Brain microvascular endothelial cell (primary cell): Measurements from ENCODE around the gene VAX1.
"Not testable (repeated sequence)": the region's sequence is repeated elsewhere in the genome, so short reads cannot be mapped to it uniquely, and the experiment has no call there.

Source experiments
- DNase-seq: peaks from one replicate; pipeline ENCODE4 v3.0.0-alpha.2; 2020
- H3K27ac ChIP-seq: fragments of 250-450 bp; sonication (Bioruptor Pico); 2 replicates; pipeline ENCODE4 v1.5.1; 2020; ENCODE audit warnings: mild to moderate bottlenecking, moderate library complexity
- H3K27me3 ChIP-seq: fragments of 250-450 bp; sonication (Bioruptor Pico); replicated peaks from 2 replicates; pipeline ENCODE4 v1.5.1; 2020; ENCODE audit warnings: mild to moderate bottlenecking
- H3K36me3 ChIP-seq: fragments of 250-450 bp; sonication (Bioruptor Pico); replicated peaks from 2 replicates; pipeline ENCODE4 v1.5.1; 2020; ENCODE audit warnings: mild to moderate bottlenecking
- H3K4me3 ChIP-seq: 2 replicates; pipeline ENCODE4 v1.5.1; 2011; ENCODE audit warnings: low read depth, mild to moderate bottlenecking, control low read depth, low read length, moderate library complexity
- CTCF ChIP-seq: IDR thresholded peaks from 2 replicates; pipeline ENCODE4 v1.5.1; 2011; ENCODE audit warnings: low read depth, mild to moderate bottlenecking, moderate library complexity, low read length, control low read depth, inconsistent platforms; ENCODE audit errors: missing control alignments
- in situ Hi-C: cut with HindIII; loops from 2 replicates; pipeline ENCODE4 v1.10.0; 2017; ENCODE audit warnings: low sequenced_read_pairs, low pct_ligation_motif_present

Gene VAX1

GRCh38 chr10:117137911-117138642 is at the start of gene VAX1:
TSS of gene VAX1 (minus strand) at chr10:117138270. CDS start at chr10:117138056, 214 bp downstream.
- DNase-seq, result no peak
- Histone ChIP-seq H3K4me3 (peak within 1 kb of the TSS; percentile 30), H3K27ac (no peak within 1 kb of the TSS), H3K27me3 (peaks cover 75% of the 10 kb centered on the region), H3K36me3 (no peaks in the 10 kb centered on the region)
- TF ChIP-seq CTCF, result no peak
- in situ Hi-C loops, result no loop called here

- H3K27ac ChIP-seq, result no peak overlapping the region
- no peak overlapping the region for H3K4me3 ChIP-seq
- in situ Hi-C loops, result no loop called here
- H3K36me3 ChIP-seq, result no peaks in the 10 kb centered on the region
- no peak for DNase-seq
- H3K27me3 ChIP-seq, result no peaks in the 10 kb centered on the region
- TF ChIP-seq CTCF, result no peak
Measured at GRCh38 chr10:117186832-117187615, 49.0 kb upstream of the VAX1 start.

GRCh38 chr10:117185817-117186216 is 47.7 kb upstream of the VAX1 start:
- H3K27ac ChIP-seq, H3K27me3 ChIP-seq, DNase-seq, in situ Hi-C loops, H3K4me3 ChIP-seq, H3K36me3 ChIP-seq: not testable (repeated sequence)

- in situ Hi-C loops, result no loop called here
- no peaks in the 10 kb centered on the region for H3K27me3 ChIP-seq
- DNase-seq, result no peak
- H3K36me3 ChIP-seq, result no peaks in the 10 kb centered on the region
- H3K4me3 ChIP-seq, result no peak overlapping the region
- no peak for TF ChIP-seq CTCF
- H3K27ac ChIP-seq, result no peak overlapping the region
Measured at GRCh38 chr10:117184821-117185220, 46.8 kb upstream of the VAX1 start.

DNA sequence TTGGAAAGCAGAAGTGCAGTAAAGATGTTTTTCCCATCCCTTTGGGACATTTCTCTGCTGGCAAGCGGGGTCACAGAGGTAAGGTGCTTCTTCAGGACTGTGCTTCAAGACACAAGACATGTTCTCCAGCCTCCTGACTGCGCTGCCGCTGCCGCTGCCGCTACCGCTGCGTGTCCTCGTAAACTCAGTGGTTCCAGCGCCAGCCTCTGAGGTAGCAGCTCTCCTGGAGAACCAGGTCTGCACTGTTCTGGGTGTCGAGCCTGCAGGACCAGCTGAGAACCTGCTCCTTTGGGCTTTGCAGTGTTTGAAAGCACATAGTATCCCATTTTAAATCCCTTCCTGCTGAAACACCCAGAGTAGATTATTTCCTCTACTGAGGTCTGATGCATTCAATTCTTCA is 46.2 kb upstream of the VAX1 start:
- no peaks in the 10 kb centered on the region for H3K36me3 ChIP-seq
- no peak for TF ChIP-seq CTCF
- H3K27me3 ChIP-seq, result no peaks in the 10 kb centered on the region
- in situ Hi-C loops, result no loop called here
- no peak overlapping the region for H3K4me3 ChIP-seq
- no peak overlapping the region for H3K27ac ChIP-seq
- DNase-seq, result no peak

DNA sequence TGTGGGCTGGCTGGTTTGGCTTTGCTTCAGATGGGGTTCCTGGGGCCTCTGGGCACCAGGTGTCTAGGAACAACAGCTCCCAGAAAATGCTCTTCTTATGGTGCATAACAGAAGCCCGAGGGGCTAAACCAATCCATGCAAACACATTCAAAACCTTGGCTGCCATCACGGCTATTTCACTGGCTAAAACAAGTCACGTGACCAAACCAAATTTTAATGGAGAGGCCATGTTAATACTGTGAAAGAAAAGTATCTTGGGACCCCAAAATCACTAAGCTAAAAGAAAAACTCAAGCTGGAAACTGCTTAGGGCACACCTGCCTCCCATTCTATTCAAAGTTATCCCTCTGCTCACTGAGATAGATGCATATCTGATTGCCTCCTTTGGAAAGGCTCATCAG is 40.1 kb upstream of the VAX1 start:
- no peaks in the 10 kb centered on the region for H3K27me3 ChIP-seq
- in situ Hi-C loops, result no loop called here

More for the DNA sequence above, 40.1 kb upstream of the VAX1 start:
- no peak overlapping the region for H3K4me3 ChIP-seq
- TF ChIP-seq CTCF, result no peak
- DNase-seq, result no peak
- H3K27ac ChIP-seq, result no peak overlapping the region
- no peaks in the 10 kb centered on the region for H3K36me3 ChIP-seq
